GM23248 (cell line): ENCODE results near the gene ITGB3BP.

Experiments used
- EZH2 ChIP-seq: fragments of 200-600 bp; sonication (generic); IDR thresholded peaks from 2 replicates; pipeline ENCODE4 v1.6.1; 2018; ENCODE audit warnings: antibody characterized with exemption, mild to moderate bottlenecking; ENCODE audit not compliant: insufficient read depth, poor library complexity, severe bottlenecking
- EZH2phosphoT487 ChIP-seq: fragments of 200-600 bp; sonication (generic); IDR thresholded peaks from 2 replicates; pipeline ENCODE4 v1.6.1; 2018; ENCODE audit warnings: antibody characterized with exemption, moderate library complexity, mild to moderate bottlenecking, low read depth; ENCODE audit not compliant: insufficient read depth

DNA sequence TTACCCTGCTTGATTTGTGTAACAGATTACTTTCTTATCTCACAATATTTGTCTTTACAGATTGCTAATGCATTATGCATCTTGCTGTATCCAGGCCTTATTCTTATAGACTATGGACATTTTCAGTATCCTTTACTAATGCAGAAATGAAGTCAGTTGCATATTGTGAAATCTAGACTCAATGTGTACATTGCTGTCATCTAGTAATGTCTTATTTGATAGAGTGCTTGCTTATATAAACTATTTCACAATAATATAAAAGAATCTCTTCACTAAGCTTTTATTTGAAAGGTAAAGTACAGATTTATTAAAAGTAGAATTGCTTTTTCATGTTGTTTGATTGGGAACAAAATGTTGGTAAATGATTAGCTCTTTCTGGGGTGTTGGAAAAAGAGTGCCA is 116.0 kb downstream of the ITGB3BP start:
- no peak for TF ChIP-seq EZH2phosphoT487
- TF ChIP-seq EZH2, result no peak
